HG02623 (cell line): Measurements from ENCODE around the gene OPN1MW.
"Not testable (repeated sequence)": the region's sequence is repeated elsewhere in the genome, so short reads cannot be mapped to it uniquely, and the experiment has no call there.

Source experiments
- ATAC-seq: cut with Tn5 transposase; IDR thresholded peaks from one replicate; pipeline ENCODE4 v1.9.1; 2021; ENCODE audit warnings: moderate library complexity; ENCODE audit not compliant: unreplicated experiment

OPN1MW gene

DNA sequence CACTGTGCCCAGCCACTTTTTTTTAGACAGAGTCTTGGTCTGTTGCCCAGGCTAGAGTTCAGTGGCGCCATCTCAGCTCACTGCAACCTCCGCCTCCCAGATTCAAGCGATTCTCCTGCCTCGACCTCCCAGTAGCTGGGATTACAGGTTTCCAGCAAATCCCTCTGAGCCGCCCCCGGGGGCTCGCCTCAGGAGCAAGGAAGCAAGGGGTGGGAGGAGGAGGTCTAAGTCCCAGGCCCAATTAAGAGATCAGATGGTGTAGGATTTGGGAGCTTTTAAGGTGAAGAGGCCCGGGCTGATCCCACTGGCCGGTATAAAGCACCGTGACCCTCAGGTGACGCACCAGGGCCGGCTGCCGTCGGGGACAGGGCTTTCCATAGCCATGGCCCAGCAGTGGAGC, at the start of gene OPN1MW:
TSS of gene OPN1MW (plus strand) at position 301 of the 400 bp plus-strand sequence. CDS start at position 383, 82 bp downstream.
- not testable (repeated sequence) for ATAC-seq

DNA sequence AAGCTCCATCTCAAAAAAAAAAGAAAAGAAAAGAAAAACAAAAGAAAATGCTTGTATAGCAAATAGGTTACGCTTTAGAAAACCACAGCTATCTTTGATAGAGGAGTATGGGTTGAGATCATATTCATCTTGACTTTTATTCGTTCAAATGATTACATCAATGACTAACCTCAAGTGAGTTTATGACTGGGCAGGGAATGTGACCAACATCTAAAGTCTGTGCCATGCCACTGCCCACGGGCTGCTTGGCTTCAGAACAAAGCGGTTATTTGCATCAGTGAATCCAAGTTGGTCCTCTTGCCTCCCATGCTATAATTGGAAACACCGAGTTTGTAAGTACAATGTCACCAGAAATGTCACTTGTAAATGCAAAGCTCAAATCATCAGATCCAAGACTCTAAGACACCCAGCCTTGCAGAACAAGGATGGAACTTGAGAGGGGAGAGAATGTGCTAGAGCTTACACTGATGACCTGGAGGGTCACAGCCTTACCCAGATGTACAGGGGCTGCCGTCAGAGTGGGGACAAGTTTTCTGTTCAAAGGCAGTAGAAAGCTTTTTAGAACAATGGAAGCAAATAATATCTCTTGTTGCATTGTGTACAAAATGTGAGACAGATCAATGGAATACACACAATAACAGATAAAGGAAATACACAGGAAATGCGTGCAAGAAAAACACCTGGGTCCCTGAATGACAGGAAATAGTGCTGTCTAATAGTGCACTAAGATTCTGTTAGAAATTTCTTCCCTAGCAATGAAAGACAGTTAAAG, 46.8 kb upstream of the OPN1MW start:
- no peak for ATAC-seq

DNA sequence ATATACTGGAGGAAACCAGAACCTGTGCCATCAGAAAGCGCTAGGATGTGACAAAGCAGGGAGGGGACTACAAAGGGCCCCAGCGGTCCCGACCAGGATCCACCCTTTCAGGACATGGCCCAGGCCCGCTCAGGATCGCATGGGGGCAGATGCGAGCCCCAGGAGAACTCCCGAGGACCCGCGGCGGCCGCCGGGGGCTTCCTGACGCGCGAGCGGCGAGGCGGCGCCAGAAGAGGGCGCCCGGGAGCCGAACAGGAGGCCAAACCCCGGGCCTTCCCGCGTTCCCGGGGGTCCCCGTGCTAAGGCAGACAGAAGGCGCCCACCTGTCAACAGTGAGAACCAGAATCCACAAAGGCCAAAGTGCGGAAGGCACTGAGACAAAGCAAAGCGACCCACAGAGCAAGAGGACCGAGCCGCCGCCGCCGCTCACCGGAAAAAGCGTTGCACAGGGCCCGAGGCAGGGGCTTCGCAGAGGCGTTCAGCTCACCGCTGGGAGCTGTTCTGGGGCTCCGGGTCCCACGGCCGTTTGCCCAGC, 45.7 kb upstream of the OPN1MW start:
- no peak for ATAC-seq

DNA sequence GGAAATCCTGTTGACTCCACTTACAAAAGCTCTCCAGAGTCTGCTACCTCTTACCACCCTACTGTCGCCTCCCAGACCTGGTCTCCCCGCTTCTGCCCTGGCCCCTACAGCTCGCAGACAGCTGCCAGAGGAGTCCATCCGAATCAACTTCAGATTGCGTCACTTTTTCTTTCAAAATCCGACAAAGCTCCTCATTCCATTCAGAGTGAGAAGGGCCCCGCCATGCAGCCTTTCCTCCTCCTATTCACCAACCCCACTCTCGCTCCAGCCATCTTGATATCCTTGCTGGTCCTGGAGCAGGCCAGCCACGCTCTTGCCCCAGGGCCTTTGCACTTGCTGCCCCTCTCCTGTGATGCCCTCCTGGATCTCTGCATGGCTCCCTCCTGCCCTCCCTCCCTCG, 43.5 kb upstream of the OPN1MW start:
- no peak for ATAC-seq

DNA sequence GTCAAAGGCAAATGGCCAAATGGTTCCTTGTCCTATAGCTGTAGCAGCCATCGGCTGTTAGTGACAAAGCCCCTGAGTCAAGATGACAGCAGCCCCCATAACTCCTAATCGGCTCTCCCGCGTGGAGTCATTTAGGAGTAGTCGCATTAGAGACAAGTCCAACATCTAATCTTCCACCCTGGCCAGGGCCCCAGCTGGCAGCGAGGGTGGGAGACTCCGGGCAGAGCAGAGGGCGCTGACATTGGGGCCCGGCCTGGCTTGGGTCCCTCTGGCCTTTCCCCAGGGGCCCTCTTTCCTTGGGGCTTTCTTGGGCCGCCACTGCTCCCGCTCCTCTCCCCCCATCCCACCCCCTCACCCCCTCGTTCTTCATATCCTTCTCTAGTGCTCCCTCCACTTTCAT, 42.2 kb upstream of the OPN1MW start:
- no peak for ATAC-seq

DNA sequence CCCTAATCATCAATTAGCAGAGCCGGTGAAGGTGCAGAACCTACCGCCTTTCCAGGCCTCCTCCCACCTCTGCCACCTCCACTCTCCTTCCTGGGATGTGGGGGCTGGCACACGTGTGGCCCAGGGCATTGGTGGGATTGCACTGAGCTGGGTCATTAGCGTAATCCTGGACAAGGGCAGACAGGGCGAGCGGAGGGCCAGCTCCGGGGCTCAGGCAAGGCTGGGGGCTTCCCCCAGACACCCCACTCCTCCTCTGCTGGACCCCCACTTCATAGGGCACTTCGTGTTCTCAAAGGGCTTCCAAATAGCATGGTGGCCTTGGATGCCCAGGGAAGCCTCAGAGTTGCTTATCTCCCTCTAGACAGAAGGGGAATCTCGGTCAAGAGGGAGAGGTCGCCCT, 41.7 kb upstream of the OPN1MW start:
- ATAC-seq = no peak

DNA sequence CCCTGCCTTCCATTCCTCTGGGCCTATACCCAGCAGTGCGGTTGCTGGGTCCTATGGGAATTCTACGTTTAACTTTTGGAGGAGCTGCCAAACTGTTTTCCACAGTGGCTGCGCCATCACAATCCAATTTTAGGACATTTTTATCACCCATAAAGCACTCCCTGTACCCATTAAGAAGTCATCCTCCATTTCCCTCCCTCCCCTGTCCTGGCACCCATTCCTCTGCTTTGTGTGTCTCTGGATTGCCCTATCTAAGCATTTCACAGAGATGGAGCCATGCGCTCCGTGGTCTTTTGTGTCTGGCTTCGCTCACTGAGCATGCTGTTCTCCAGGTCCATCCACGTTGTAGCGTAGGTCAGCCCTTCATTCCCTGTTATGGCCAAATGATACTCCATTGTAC, 40.0 kb upstream of the OPN1MW start:
- no peak for ATAC-seq

DNA sequence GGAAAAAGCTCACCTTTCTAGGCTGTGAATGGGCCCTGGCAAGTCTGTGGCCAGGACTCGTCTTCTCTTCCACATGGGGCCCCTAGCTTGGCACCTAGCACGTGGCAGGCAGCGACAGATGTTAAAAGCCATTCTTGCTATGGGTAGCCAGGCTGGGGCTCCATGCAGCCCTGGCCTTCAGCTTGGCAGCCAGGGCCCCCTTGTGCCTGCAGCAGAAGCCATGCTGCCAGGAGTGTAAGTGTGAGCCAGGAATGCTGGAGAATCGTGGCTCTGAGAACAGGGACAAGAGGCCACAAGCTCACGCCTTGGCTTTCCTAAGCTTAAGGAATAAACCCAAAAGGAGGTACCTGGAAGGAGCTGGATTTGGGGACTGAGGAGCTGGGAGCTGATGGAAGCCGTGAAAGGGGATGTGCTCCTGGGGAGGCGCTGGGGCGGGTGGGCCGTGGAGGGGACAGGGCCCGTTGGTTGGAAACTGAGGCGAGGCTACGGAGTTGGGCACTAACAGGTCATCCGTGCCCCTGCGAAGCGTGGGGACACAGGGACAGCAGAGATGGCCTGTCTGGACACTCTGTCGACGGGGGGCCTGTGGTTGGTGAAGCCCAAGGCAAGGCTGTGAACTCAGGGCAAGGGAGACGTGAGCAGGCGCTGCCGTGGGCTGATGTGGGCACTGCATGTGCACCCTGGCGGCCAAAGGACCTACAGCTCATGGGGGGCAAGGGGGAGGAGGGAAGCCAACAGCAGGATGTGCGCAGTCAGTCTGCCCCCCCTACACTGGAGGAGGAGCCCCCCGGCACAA, 39.2 kb upstream of the OPN1MW start:
- ATAC-seq = no peak

DNA sequence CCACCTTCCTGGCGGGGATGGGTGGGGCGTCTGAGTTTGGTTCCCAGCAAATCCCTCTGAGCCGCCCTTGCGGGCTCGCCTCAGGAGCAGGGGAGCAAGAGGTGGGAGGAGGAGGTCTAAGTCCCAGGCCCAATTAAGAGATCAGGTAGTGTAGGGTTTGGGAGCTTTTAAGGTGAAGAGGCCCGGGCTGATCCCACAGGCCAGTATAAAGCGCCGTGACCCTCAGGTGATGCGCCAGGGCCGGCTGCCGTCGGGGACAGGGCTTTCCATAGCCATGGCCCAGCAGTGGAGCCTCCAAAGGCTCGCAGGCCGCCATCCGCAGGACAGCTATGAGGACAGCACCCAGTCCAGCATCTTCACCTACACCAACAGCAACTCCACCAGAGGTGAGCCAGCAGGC, 38.4 kb upstream of the OPN1MW start, which contains the start of gene OPN1LW:
TSS of gene OPN1LW (plus strand) at position 234 of the 400 bp plus-strand sequence. CDS start at position 275, 41 bp downstream.
- not testable (repeated sequence) for ATAC-seq

DNA sequence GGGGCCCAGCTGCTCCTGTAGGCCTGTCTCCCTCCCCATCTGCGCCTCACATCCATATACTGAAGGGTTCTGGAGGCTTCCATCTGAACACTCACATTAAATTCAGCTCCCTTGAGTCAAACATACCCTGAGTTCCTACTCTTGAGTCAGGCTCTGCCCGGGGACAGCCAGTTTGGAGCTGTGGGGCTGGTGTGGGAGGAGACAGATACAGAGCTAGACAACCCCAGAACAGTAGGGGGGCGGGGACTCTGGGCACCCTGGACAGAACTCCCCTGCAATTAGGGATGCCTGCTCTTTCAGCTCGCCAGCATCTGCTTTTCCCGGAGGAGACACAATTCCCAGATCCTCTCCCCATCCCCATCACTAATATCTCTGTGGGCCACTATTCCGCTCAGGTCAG, 31.4 kb upstream of the OPN1MW start:
- not testable (repeated sequence) for ATAC-seq

DNA sequence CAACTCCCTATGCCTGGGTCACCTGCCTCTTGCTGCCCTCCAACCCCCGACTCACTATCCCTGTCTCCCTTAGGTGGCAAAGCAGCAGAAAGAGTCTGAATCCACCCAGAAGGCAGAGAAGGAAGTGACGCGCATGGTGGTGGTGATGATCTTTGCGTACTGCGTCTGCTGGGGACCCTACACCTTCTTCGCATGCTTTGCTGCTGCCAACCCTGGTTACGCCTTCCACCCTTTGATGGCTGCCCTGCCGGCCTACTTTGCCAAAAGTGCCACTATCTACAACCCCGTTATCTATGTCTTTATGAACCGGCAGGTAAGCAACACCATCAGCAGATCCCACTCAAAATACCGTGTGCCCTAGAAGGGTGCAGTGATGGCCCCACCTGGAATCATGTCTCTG, 26.2 kb upstream of the OPN1MW start:
- not testable (repeated sequence) for ATAC-seq

DNA sequence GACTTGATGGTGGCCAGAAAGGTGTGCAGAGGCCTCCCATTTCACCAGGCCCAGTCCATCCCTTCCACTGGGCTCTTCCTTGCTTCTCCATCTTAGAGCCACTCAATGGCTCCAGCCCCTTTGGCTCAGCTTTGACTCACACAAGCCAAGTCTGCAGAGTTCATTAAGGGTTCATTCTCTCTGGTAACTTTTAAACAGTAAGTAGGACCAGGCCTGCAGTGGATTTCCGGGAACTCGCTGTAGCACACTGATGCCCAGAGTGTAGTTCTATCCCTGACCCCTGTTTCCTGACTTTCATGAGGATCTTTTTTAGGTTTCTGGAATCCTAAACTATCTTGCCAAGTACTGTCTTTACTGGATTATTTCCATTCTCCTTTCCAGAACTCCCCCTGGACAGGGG, 25.2 kb upstream of the OPN1MW start:
- not testable (repeated sequence) for ATAC-seq

DNA sequence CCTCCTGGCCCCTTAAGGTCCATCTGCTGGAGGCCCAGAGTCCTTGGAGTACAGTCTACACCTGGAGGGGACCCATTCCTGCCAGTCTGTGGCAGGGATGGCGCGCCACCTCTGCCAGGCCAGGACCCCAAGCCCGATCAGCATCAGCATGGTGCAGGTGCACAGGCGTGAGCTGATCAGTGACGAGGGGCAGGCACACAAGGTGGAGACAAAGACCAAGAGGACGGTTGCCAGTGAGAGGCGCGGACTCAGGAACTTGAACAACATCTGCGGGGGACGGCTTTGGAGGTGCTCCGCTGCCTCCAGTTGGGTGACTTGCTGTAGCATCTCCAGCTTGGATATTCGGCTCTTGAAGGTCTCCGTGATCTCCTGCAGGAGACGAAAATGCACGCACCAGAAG, 23.1 kb upstream of the OPN1MW start:
- not testable (repeated sequence) for ATAC-seq

DNA sequence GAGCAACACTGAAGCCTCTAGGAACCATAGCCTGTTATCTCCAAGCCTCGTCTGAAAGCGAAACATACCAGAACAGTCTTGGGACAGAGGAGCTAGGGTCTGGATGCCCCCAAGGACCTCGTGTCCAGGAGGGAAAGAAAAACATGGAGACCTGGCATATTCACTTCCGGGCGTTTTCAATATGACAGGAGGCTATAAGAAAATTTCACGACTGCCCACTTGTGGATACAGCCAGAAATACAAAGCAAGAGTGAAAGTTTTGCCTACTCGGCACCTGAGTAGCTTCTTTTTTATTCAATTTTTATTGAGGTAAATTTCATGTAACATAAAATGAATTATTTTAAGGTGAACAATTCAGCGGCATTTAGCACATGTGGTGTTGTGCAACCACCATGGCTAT, 17.5 kb upstream of the OPN1MW start:
- not testable (repeated sequence) for ATAC-seq

DNA sequence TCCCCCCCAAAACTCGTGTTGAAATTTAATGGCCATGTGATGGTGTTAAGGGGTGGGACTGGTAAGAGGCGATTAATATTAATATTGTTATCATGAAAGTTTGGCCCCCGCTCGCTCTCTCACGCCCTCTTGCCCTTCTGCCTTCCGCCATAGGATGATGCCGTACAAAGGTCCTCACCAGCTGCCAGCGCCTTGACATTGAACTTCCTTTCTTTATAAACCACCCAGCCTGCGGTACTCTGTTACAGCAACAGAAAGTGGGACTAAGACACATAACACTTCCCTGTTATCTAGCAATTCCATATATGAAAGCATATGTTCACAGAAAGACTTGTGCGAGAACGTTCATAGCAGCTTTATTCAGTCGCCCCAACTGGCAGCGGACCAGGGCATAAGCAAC, 14.0 kb upstream of the OPN1MW start:
- not testable (repeated sequence) for ATAC-seq

DNA sequence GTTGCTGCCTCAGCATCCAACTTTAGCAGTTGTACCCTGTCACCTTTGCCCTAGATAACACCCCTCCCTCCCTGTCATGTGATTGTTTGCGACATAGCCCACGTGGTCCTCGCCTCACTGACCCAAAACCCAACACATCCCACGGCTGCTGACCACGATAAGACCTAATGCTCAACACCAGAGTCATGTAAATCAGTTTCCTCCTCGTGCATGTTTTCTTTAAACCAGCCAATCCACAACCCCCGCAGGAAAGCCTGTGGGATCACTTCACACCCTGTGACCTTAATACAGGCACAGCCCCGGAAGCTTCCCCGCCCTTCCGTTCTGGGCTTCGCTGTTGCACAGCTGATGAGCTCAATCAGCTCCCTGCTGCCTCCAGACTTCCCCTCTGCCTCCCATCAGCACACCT, 9.9 kb upstream of the OPN1MW start:
- ATAC-seq = not testable (repeated sequence)

DNA sequence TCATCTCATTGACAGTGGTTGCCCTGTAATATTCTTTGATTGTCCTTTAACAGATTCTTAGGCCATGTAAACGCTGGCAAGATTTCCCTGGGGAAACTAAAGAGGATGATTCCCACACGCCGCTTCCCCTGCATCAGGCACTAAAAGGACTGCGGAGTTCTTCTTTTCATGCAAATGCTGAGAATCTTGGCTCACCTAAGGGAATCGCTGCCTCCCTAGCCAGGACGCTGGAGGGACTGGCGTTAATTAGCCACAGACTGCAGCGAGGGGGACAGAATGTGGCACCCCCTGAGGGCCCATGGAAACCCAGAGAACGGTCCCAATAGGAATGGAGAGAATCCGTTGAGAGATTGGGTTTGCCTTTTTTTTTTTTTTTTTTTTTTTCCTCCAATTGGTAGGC, 8.0 kb upstream of the OPN1MW start:
- not testable (repeated sequence) for ATAC-seq

DNA sequence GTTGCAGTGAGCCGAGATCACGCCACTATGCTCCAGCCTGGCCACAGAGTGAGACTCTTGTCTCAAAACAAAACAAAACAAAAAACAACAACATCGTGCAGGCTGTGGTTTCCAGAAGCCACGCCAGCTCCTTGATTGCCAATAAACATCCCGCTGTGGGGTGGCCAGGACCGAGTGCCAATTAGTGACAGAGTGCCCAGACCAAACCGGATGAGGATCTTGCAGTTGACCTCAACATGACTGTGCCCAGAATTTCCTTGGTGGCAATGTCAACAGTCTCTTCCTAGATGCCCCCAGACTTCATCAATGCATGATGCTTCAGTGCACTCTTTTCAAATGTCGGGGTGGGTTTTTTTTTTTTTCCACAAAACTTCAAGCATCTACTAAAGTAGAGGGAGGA, 1.4 kb downstream of the OPN1MW start:
- ATAC-seq = not testable (repeated sequence)

DNA sequence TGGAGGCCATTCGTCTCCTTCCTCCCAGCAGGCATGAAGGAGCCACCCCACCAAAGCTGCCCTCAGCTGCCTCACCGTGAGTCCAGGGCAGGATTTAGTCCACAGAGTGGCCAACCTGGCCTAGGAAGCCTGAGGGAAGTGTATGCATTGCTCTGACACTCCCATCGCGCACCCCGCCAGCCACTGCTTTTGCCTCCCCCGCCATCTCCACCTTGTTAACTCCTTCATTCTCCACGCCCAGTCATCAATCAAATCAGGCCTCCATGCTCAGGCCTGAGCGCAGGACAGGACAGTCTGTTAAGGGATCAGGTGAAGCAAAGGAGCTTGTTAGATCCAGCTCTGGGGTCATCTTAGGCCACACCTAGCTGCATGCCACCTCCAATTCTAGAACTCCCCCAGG, 10.4 kb downstream of the OPN1MW start:
- ATAC-seq = not testable (repeated sequence)

DNA sequence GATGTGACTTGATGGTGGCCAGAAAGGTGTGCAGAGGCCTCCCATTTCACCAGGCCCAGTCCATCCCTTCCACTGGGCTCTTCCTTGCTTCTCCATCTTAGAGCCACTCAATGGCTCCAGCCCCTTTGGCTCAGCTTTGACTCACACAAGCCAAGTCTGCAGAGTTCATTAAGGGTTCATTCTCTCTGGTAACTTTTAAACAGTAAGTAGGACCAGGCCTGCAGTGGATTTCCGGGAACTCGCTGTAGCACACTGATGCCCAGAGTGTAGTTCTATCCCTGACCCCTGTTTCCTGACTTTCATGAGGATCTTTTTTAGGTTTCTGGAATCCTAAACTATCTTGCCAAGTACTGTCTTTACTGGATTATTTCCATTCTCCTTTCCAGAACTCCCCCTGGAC, 11.9 kb downstream of the OPN1MW start:
- ATAC-seq = not testable (repeated sequence)

DNA sequence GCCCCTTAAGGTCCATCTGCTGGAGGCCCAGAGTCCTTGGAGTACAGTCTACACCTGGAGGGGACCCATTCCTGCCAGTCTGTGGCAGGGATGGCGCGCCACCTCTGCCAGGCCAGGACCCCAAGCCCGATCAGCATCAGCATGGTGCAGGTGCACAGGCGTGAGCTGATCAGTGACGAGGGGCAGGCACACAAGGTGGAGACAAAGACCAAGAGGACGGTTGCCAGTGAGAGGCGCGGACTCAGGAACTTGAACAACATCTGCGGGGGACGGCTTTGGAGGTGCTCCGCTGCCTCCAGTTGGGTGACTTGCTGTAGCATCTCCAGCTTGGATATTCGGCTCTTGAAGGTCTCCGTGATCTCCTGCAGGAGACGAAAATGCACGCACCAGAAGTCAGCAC, 14.1 kb downstream of the OPN1MW start:
- ATAC-seq = not testable (repeated sequence)
